ENCODE results near the gene FRMD4A.

DNA sequence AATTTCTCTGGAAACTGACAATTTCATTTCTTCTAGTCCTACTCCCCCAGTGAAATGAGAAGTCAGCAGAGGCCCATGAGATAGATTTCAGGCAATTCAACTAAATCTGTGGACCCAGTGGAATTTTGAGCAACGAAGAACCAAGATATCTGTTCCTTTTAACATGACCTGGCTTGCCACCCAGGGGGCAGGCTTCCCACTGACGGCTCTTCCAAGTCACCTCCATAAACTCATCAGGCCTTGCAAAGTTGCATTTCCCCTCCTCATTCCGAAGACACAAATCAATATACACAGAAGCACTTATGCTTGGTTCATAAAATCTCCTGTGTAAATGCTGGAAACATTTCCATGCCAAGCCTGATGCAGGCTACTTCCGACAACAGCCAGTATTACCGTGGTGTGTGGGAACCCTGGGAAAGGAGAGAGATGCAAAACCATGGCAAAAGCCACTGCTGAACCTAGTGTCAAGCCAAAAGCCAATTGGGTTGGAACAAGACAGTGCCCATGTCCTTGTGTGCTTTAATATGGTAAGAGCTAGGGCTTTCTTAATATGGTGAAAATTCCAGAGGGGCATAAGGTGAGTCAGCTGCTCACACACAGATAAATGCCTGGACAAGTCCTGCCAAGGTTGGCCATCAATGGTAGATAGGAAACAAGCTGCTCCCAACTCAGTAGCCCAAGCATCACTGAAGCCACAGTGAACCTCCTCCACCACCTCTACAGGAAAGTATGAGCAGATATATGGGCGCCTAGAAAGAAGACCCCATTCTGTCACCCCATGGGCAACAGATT lies 1.6 kb downstream of the FRMD4A start:
- TF ChIP-seq, protein P1, sequence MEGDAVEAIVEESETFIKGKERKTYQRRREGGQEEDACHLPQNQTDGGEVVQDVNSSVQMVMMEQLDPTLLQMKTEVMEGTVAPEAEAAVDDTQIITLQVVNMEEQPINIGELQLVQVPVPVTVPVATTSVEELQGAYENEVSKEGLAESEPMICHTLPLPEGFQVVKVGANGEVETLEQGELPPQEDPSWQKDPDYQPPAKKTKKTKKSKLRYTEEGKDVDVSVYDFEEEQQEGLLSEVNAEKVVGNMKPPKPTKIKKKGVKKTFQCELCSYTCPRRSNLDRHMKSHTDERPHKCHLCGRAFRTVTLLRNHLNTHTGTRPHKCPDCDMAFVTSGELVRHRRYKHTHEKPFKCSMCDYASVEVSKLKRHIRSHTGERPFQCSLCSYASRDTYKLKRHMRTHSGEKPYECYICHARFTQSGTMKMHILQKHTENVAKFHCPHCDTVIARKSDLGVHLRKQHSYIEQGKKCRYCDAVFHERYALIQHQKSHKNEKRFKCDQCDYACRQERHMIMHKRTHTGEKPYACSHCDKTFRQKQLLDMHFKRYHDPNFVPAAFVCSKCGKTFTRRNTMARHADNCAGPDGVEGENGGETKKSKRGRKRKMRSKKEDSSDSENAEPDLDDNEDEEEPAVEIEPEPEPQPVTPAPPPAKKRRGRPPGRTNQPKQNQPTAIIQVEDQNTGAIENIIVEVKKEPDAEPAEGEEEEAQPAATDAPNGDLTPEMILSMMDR (IDR thresholded peaks at IDR 0.05), result no peak
- TF ChIP-seq POLR2A (IDR thresholded peaks at IDR 0.05), result no peak
